ENCODE data around the gene TNIK.

DNA sequence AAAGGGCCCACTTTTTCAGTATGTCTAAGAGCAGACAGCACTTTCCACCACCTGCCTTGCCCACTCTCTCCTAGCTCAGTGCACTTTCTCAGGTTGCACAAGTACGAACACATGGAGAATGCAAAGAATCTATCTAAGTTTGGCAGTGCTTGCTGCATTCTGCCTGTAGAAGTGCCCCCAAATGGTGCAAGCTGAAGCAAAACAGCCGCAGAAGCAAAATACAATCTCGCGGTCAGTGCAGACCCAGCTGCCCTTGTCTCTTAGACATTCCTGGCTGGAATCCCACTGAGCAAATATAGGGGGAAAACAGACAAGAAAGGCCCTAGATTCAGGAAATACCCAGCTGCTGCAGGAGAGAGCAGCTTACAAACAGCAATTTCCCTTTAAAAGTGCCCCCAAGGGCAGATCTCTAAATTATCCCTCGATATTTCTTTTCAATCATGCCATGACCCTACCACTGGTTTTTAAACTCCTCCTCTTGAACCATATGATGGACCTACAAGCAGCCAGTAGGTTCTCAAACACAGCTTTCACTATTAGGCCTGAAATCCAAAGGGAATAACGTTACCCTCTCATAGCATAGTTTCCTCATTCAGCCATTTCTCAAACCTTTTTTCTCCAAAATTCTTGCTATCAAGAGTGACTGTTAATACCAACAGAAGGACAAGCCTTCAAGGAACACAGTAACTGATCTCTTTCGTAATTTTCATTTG lies 67.0 kb downstream of the TNIK start:
- TF ChIP-seq CTCF (conservative IDR thresholded peaks at IDR 0.05) (no peak), ZFX (IDR thresholded peaks at IDR 0.05) (no peak)
